ENCODE results near the gene WDR70.

DNA sequence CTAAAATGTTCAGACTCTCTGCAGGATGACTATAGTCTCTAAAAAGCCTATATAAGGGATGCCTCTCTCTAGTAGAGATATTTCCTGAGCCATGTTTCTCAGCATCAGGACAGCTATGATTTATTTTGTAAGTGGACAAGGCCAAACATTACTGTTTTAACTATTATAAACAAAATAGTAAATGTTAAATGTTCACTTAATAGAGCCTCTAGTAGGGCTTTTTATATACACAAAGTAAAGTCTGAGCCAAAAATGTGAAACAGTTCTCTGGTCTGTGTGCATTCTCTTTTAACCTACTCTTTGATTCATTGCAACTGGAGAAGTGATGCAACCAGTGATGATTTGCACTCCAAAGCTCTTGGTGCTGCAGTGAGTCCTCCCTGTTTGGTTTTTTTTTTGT lies 240.2 kb downstream of the WDR70 start:
- TF ChIP-seq, protein P1, sequence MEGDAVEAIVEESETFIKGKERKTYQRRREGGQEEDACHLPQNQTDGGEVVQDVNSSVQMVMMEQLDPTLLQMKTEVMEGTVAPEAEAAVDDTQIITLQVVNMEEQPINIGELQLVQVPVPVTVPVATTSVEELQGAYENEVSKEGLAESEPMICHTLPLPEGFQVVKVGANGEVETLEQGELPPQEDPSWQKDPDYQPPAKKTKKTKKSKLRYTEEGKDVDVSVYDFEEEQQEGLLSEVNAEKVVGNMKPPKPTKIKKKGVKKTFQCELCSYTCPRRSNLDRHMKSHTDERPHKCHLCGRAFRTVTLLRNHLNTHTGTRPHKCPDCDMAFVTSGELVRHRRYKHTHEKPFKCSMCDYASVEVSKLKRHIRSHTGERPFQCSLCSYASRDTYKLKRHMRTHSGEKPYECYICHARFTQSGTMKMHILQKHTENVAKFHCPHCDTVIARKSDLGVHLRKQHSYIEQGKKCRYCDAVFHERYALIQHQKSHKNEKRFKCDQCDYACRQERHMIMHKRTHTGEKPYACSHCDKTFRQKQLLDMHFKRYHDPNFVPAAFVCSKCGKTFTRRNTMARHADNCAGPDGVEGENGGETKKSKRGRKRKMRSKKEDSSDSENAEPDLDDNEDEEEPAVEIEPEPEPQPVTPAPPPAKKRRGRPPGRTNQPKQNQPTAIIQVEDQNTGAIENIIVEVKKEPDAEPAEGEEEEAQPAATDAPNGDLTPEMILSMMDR (IDR thresholded peaks at IDR 0.05): no peak
- no peak for TF ChIP-seq POLR2A (IDR thresholded peaks at IDR 0.05)

Data from uterus (tissue), 2 donors.